ENCODE measurements around the gene HOXB4.
"Not testable (repeated sequence)": the region's sequence is repeated elsewhere in the genome, so short reads cannot be mapped to it uniquely, and the experiment has no call there.

The HOXB4 gene

GRCh38 chr17:48543854-48544348, 34.2 kb downstream of the HOXB4 start:
- DNase-seq, result peak; percentile 61

GRCh38 chr17:48543107-48543853, 34.9 kb downstream of the HOXB4 start:
- peak; percentile 61 for DNase-seq

GRCh38 chr17:48542698-48543106, 35.4 kb downstream of the HOXB4 start:
- DNase-seq, result peak; percentile 60

- DNase-seq, result peak; percentile 72
Observed at GRCh38 chr17:48542114-48542656, 36.0 kb downstream of the HOXB4 start.

GRCh38 chr17:48541577-48542113, 36.5 kb downstream of the HOXB4 start:
- DNase-seq, result peak; percentile 77

- DNase-seq, result peak; percentile 58
Observed at GRCh38 chr17:48541036-48541576, 37.0 kb downstream of the HOXB4 start.

- peak; percentile 32 for DNase-seq
Observed at GRCh38 chr17:48540213-48540612, 37.9 kb downstream of the HOXB4 start.

- DNase-seq, result no peak
Observed at GRCh38 chr17:48539177-48539576, 39.0 kb downstream of the HOXB4 start.

- no peak for DNase-seq
Observed at GRCh38 chr17:48537316-48537715, 40.8 kb downstream of the HOXB4 start.

- DNase-seq, result not testable (repeated sequence)
Observed at GRCh38 chr17:48535793-48536559, 42.2 kb downstream of the HOXB4 start.

GRCh38 chr17:48532261-48532660, 45.9 kb downstream of the HOXB4 start:
- DNase-seq, result no peak

GRCh38 chr17:48530887-48531272, 47.3 kb downstream of the HOXB4 start, which contains the start of gene HOXB1:
Gene HOXB1 (minus strand): TSS chr17:48531011. CDS start chr17:48530904, 107 bp downstream.
- DNase-seq, result no peak

GRCh38 chr17:48530208-48530886, 47.8 kb downstream of the HOXB4 start:
- no peak for DNase-seq

GRCh38 chr17:48529683-48530009, 48.5 kb downstream of the HOXB4 start:
- no peak for DNase-seq

GRCh38 chr17:48528936-48529682, 49.0 kb downstream of the HOXB4 start:
- no peak for DNase-seq

- DNase-seq, result peak; percentile 48
Observed at GRCh38 chr17:48528153-48528935, 49.8 kb downstream of the HOXB4 start.

- DNase-seq, result no peak
Observed at GRCh38 chr17:48527547-48527932, 50.6 kb downstream of the HOXB4 start.

- no peak for DNase-seq
Observed at GRCh38 chr17:48526608-48527546, 51.3 kb downstream of the HOXB4 start.

All from NCI-H69 (cell line).